ENCODE results near the gene MTHFSD.

Gene MTHFSD

DNA sequence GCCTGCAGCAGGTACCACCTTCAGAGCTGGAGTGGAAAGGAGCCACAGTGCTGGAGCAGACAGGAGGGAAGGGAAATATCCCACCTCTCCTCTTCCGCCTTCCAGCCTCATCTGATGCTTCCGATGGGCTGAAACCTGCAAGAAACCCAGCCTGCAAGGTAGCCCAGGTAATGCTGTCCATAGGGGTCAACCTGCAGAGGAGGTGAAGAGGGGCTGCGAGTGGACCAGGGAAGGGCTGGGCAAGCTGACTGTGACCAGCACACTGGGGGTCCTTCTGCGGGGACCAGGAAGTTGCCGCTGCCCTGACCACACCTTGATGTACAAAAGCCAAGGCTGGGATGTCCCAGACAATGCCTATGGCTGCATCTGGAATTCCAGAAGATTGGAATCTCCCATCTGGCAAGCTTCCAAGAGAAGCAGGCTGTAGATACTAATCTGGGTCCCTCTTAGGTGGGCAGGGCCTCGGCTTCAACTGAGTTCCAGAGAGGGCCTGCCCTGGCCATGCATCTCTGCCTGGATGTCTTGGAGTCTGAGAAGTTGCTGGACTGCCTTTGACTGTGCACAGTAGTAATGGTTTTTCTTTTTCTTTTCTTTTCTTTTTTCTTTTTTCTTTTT is 29.1 kb upstream of the MTHFSD start:
- no peak for DNase-seq (ENCODE audit: low read depth in 2 of 2)

DNA sequence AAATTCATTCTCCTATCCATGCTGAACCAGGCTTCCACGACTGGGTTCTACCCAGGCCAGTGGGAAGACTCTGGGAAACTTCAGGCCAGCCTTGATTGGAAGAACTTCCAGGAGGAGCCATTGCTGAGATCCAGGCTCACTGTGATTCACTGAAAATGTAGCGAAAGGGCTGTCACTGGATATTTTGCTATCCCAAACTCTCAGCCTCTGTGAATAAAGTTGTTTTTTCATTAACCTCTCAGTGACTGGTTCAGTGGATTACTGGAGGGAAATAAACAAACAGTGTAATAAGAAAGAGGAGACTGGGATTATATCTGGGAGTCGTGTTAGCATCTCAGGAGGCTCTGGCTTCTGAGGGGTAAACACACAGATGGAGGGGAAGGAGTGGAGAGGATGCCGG is 26.4 kb upstream of the MTHFSD start:
- DNase-seq (ENCODE audit: low read depth in 2 of 2): no peak

DNA sequence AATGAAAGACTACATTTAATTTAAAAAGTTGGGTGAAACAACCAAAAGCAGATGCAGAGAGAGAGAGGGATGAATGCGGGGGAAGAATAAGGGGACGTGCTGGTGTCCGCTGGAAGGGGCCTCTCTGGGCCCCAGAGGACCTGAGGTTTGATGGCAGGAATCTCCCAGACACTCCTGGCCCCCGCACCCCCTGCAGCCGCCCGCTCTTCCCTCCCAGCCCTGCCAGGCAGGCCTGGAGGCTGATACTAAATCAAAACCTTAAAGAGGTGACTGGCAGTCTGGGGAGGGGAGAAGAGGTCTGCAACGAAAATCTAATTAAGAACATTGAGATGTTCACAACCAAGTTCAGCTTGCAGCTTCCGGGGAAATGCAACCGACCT is 25.7 kb upstream of the MTHFSD start:
- DNase-seq (ENCODE audit: low read depth in 2 of 2): no peak

DNA sequence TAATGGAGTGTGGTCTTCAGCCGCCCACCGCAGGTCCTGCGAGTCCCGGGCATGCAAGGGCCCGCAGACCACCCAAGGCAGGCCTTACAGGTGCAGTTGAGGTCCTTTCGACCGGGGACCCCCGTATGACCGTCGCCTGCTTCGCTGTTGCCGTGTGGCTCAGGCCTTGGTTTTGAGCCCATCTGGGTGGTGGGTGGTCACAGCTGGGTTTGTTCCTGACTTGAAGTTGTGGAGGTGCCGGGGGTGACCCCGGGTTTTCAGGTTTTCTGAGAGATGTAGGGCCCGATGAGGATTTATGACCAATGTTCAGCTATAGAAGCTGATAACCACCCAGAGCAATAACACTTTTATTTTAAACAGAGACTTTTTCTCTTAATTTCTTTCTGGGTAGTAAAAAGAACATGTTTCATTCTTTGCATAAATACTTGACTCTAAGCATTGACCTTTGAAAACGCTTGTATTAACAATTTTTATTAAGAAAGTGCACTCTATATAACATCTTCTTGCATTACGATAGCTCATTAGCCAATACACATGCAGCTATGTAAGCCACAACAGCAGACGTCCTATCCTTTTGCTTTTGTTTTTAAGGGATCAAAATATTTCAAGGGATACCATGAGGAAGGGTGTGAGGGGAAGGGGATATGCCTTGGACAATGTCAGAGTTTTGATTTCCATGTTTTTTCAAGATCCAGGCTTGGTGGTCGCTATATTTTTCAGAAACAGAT is 25.2 kb upstream of the MTHFSD start:
- no peak for DNase-seq (ENCODE audit: low read depth in 2 of 2)

DNA sequence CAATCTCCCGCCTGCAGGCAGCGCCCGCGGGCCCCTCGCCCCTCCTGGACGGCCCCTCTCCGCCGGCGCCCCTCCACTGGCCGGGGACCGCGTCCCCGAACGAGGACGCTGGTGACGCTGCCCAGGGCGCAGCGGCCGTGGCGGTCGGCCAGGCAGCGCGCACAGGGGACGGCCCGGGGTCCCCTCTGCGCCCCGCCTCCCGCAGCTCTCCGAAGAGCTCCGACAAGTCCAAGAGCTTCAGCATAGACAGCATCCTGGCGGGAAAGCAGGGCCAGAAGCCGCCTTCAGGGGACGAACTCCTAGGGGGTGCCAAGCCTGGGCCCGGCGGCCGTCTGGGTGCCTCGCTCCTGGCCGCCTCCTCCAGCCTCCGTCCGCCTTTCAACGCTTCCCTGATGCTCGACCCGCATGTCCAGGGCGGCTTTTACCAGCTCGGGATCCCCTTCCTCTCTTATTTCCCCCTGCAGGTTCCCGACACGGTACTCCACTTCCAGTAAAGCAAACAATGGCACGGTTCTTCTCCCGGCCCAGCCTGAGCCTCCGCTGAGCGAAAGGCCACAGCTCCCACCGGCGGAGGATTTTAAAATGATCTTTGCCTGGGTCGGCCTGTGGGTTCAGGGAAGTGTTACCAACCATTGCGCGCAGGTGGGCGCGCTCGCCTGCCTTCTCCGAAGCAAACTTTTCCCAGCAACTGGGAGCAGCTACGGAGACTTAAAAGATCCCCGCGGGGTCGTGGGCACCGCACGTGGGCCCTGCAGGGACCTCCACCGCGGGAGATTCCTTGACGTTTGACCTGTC is 24.4 kb upstream of the MTHFSD start:
- no peak for DNase-seq (ENCODE audit: low read depth in 2 of 2)

DNA sequence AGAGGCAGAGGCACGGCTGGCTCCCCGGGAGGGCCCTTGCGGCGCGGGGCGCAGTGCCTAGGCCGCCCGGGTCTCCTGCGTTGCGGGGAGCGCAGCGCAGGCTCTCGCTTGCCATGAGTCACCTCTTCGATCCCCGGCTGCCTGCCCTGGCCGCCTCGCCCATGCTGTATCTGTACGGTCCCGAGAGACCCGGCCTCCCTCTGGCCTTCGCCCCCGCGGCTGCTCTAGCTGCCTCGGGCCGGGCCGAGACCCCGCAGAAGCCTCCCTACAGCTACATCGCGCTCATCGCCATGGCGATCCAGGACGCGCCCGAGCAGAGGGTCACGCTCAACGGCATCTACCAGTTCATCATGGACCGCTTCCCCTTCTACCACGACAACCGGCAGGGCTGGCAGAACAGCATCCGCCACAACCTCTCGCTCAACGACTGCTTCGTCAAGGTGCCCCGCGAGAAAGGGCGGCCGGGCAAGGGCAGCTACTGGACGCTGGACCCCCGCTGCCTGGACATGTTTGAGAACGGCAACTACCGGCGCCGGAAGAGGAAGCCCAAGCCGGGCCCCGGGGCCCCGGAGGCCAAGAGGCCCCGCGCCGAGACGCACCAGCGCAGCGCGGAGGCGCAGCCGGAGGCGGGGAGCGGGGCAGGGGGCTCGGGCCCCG is 23.7 kb upstream of the MTHFSD start:
- DNase-seq (ENCODE audit: low read depth in 2 of 2): no peak

DNA sequence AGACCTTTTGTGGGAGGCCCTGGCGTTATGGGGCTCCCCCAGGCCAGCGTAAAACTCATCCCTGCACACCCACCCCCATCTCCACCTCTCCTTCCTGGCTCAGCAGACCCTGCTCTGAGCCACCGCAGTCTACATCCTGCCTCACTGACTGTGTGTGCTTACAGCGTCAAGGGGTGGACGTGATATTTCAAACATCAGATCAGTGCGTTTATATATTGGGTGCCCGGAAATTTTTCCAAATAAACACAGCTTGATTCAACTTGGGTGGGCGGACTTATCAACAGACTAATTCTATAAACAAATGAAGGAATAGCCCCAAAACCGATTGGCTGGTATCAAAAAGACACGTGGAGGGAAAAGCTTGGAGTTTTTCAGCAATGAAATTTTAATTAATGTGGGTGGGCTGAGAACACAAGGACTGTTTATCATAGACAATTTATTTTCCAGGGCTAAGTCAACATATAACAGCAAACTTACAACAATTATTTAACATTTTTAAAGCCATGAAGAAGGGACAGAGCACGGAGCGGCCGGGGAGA is 23.1 kb upstream of the MTHFSD start, which contains the start of gene FOXL1:
FOXL1 (plus strand) TSS at position 489 of the 539 bp plus-strand sequence. CDS start 175 bp downstream, outside the sequence.
- DNase-seq (ENCODE audit: low read depth in 2 of 2): no peak

DNA sequence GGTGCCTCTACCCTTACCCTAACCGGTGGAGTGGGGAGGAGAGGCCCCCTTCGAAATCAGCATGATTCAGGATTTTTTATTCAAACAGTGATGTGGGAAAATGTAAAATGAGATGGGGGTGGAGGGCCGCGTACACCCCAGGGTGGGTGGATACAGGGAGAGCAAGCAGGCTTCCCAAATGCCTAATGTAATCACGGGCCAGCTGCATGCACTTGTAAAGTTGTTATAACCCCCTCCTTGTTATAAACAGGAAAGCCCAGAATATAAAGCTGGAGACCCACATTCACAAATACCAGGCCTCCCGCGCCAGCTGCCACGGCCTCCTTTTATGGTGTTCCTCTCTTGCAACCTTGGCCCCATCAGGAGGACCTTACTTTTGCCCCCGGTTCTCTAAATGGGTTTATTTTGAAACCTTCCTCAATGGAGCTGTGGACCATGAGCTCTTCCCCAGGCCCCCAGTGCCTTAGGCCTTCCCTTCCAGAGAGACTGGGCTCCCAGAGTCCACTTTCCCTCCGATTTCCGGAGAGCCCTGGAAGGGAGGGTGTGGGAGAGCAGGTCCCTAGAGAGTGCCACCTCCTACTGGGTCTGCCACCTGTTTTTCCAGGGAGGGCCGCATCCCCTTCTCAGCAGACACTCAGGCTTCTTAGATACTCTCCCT is 22.4 kb upstream of the MTHFSD start:
- no peak for DNase-seq (ENCODE audit: low read depth in 2 of 2)

DNA sequence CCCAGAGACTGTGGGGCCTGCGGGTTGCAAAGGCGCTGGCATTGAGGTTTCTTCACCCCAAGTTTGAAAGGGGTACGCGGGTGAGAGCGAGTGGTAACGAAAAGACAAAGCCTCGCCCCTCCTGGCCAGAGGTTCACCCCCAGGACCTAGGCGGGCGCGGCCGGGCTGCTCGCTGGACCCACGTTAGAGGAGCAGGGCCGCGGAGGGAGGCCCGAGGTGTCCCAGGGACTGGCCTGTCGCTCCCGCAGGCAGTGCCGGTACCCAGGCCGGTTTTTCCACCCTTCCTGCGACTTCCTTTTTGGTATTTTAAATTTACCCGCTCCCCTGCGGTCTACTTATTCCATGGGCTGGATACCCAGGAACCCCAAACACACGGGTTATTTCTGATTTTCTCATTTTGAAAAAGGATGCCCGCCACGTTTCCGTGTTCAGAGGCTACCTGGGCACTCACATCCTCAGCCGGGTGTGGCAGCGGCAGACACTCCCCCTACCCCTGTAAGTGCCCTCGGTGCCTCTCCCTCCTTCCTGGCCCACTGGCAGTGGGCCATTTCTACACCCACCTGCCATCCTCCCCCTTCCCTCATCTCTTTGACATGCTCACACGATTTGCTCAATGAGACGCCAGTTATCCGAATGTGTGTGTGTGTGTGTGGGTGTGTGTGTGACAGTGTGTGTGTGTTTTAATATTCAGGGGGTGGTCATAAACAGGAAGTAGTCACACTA is 21.7 kb upstream of the MTHFSD start:
- DNase-seq (ENCODE audit: low read depth in 2 of 2): no peak

DNA sequence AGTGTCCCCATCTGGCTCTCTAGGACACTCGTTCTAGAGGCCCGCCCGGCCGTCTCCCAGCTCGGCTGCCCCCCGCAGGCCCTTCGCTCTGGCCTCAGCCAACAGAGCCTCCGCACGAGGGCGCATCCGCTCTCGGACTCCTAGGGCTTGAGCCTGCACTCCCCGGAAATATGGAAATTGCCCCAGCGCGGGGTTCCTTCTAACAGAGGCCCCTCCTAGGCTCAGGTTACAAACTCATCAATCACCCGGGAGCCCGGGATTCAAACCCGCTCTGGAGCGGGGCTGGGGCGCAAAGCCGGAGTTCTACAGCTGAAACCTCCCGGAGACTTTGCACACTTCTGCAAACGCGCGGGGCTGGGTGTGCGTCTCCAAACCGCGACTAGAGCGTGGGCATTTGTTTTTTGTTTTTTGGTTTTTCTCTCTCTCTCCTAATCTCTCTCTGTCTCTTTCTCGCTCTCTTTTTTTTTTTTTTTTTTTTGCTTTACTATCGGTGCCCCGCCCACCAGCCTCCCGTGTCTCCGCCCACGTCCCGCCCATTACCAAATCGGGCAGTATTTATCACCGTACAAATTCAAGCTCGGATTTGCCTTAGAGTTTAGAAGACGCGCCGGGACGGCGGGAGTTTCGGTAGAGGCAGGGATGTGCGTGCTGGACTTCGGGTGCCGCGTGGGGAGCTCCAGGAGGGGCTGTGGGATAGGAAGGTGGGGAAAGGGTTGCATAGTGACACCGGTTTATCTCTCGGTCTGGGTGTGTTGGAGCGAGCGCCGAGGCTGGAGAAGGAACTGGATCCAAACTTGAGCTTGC is 20.9 kb upstream of the MTHFSD start:
- DNase-seq (ENCODE audit: low read depth in 2 of 2): peak; percentile 44 to 54

DNA sequence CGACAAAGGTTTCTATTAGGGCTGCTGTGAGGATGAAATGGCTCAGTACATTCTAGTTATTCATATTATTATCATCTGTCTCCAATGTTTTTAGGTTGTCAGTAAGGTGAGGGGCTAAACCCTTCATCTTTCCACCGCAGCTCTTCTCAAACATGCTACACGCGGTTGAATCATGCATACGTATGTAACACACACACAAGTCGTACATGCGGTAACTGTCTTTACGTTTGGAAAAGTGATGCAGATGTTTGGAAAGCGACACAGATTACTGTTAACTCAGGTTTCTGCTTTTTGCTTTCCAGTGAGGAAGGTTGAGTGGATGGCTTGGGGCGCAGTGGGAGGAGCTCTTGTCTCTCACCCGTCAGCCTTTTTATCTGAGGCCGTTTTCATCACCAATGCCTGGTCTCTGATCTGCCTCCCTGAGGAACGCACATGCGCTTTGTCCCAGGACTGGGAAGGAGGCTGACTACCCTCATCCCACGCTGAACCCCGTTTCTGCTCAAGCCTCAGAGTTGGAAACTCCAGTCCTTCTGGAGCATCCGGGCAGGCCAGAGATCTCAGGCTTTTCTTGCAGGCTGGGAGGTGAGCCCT is 20.2 kb upstream of the MTHFSD start:
- DNase-seq (ENCODE audit: low read depth in 2 of 2): no peak

DNA sequence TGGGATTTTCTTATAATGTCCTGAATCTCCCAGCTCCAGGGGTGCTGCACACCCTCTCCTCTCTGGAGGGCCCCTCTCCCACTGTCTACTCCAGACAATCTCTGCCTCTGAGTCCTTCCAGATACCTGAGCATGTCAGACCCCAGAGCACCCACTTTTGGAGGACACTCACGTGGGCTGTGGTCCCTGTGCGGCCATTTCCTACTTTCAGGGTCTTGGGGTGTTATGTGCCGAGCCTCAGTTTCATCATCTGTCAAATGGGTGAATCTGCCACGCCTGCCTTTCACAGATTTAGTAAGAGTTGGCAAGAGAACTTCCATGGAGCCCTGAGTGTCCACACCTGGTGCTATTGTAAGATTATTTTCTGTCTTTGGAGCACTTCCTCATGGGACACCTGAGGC is 19.6 kb upstream of the MTHFSD start:
- no peak for DNase-seq (ENCODE audit: low read depth in 2 of 2)

DNA sequence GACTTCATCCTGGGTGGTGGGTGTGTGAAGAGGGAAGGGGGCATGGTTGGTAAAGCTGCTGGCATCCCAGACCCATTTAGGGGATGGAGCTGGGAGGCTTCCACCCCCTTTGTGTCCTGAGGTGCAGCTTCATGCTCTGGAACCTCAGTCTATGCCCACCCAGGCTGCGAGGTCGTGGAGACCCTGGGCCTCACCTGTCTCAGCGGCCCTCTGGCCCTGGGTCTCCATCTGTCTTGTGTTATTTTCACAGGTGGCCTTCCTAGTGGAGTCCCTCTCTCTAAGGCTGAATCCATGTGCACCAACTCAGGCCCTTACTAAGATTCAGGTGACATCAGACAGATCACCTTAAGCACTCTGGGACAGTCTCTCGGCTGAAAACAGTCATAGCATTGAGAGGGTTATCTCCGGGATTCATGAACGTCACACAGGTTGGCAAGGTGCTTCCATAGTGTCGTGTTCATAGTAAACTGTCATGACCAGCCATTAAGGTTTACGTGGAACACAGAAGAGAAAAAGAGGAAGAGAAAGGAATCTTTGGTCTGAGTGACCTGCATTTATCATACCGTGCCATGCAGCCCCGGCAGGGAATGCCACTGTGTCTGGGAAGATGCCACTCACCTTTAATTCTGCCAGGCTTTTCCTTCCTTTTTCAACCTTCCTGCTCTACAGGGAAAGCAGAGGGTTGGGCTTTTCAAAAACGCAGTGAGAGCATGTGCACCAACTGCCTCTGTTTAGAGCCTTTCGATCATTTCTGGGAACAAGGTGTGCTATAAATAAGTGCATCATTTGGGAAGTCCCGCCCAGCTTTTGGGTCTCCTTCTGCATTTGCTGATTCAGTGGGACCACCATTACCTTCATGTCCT is 18.8 kb upstream of the MTHFSD start:
- no peak for DNase-seq (ENCODE audit: low read depth in 2 of 2)

DNA sequence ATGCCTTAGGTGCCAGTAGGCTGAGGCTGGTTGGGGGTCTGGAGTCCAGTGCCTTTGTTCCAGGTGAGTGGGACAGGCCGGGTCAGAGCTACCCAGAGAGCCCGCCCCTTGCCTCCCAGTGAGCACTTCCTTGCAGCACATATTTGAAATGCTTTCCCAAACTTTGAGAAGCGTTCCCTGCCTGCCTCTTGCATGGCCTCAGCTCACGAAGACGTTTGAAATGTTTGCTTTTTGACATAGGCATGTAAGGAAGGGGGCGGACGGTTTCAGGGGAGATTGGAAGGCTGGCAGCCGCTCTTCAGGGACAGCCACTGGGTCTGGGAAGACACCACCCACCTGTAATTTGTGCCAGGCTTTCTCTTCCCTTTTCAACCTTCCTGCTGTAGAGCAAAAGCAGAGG is 18.2 kb upstream of the MTHFSD start:
- no peak for DNase-seq (ENCODE audit: low read depth in 2 of 2)

DNA sequence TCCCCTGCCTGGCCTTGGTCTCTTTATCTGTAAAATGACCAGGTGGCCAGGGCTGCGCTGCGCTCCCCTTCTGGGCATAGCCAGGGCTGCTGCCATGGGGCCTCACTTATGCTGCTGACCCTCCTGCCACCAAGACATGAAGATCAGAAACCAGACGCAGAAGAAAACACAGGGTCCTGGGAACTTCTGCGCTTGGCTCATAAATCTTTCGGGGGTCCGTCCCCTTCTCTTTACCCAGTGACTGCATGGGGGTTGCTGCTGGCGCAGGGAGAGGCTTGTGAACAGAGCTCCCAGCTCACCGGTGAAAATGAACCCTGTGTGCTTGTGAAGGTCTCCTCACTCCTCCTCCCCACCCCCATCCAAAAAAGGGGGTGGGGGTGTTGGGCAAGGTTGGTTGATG is 17.6 kb upstream of the MTHFSD start:
- DNase-seq (ENCODE audit: low read depth in 2 of 2): no peak

DNA sequence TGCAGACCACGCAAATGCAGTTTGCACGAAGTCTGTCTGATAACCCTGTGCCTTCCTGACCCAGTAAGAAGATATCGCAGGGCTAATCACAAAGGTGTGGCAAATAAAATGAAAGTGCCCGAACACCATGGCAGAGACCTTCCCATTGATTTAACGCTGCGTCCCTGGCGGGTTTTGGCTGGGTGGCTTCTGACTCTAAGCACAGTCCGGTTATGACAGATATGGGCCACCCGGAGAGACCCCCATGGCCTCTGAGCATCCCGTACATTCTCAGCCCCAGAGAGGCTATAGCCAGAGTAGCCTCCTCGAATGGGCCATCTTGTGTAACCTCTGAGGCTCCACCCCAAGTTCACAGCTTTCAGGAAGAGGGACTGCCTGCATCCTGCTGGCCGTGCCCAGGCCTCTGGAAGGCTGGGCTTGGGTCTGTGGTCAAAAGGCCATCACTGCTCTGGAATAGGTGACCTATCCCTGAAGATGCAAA is 17.0 kb upstream of the MTHFSD start:
- no peak for DNase-seq (ENCODE audit: low read depth in 2 of 2)

DNA sequence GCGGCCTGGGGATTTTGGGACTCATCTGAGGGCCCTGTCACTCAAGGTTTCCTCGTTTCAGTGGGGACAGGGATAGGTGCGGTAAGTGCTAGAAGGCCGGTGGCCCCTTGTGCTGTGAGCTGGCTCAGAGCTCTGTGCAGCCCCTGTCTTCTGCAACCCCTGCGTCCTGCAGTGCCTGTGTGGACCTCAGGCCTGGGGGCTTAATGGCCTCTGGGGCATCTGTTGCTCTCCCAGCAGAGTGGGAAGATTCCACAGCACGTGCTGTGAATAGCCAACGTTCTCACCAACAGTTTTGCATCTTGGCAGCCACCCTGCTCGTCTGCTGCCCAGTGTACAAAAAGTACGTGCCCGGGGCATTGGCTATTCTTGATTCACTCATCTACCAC is 16.5 kb upstream of the MTHFSD start:
- DNase-seq (ENCODE audit: low read depth in 2 of 2): no peak
